ENCODE data around the gene WNT5B. TPM values are rescaled to one million over a fixed set of nuclear protein-coding genes. Genes with fewer than 3 reads are reported as not detected.

WNT5B gene
- total RNA-seq, 1 donor from 2014 or later = 88.7 TPM

- Mint-ChIP-seq H3K4me3 (ENCODE audit: unreplicated experiment) (no peak overlapping the region), H3K9me3 (ENCODE audit: unreplicated experiment) (no peaks in the 10 kb centered on the region), H3K4me1 (ENCODE audit: unreplicated experiment) (peaks cover 4% of the 10 kb centered on the region), H3K36me3 (ENCODE audit: unreplicated experiment) (peaks cover 23% of the 10 kb centered on the region), H3K27ac (ENCODE audit: unreplicated experiment) (no peak overlapping the region), H3K27me3 (ENCODE audit: unreplicated experiment) (no peaks in the 10 kb centered on the region)
- DNase-seq (ENCODE audit: extremely low spot score, unreplicated experiment) = no peak
- TF ChIP-seq CTCF (IDR thresholded peaks at IDR 0.05) = no peak
Measured at GRCh38 chr12:1639538-1639937, 10.5 kb downstream of the WNT5B start.

GRCh38 chr12:1640328-1641234, 11.6 kb downstream of the WNT5B start:
- TF ChIP-seq CTCF (IDR thresholded peaks at IDR 0.05) = no peak
- Mint-ChIP-seq H3K4me3 (ENCODE audit: unreplicated experiment) (no peak overlapping the region), H3K36me3 (ENCODE audit: unreplicated experiment) (peaks cover 20% of the 10 kb centered on the region), H3K27ac (ENCODE audit: unreplicated experiment) (no peak overlapping the region), H3K9me3 (ENCODE audit: unreplicated experiment) (no peaks in the 10 kb centered on the region), H3K4me1 (ENCODE audit: unreplicated experiment) (peaks cover 8% of the 10 kb centered on the region), H3K27me3 (ENCODE audit: unreplicated experiment) (no peaks in the 10 kb centered on the region)
- DNase-seq (ENCODE audit: extremely low spot score, unreplicated experiment) = no peak

- Mint-ChIP-seq H3K27me3 (ENCODE audit: unreplicated experiment) (no peaks in the 10 kb centered on the region), H3K9me3 (ENCODE audit: unreplicated experiment) (no peaks in the 10 kb centered on the region), H3K36me3 (ENCODE audit: unreplicated experiment) (peaks cover 25% of the 10 kb centered on the region), H3K4me3 (ENCODE audit: unreplicated experiment) (no peak overlapping the region), H3K4me1 (ENCODE audit: unreplicated experiment) (peaks cover 8% of the 10 kb centered on the region), H3K27ac (ENCODE audit: unreplicated experiment) (peak overlapping the region; percentile 28)
- no peak for DNase-seq (ENCODE audit: extremely low spot score, unreplicated experiment)
- no peak for TF ChIP-seq CTCF (IDR thresholded peaks at IDR 0.05)
Measured at GRCh38 chr12:1642513-1642912, 13.5 kb downstream of the WNT5B start.

- H3K27ac Mint-ChIP-seq (ENCODE audit: unreplicated experiment) = peak overlapping the region; percentile 28
- H3K27me3 Mint-ChIP-seq (ENCODE audit: unreplicated experiment) = no peaks in the 10 kb centered on the region
- no peak overlapping the region for H3K4me3 Mint-ChIP-seq (ENCODE audit: unreplicated experiment)
- peaks cover 8% of the 10 kb centered on the region for H3K4me1 Mint-ChIP-seq (ENCODE audit: unreplicated experiment)
- TF ChIP-seq CTCF (IDR thresholded peaks at IDR 0.05) = no peak
- H3K36me3 Mint-ChIP-seq (ENCODE audit: unreplicated experiment) = peaks cover 28% of the 10 kb centered on the region
- no peak for DNase-seq (ENCODE audit: extremely low spot score, unreplicated experiment)
- no peaks in the 10 kb centered on the region for H3K9me3 Mint-ChIP-seq (ENCODE audit: unreplicated experiment)
Measured at GRCh38 chr12:1643043-1643442, 14.0 kb downstream of the WNT5B start.

- DNase-seq (ENCODE audit: extremely low spot score, unreplicated experiment) = no peak
- peaks cover 28% of the 10 kb centered on the region for H3K36me3 Mint-ChIP-seq (ENCODE audit: unreplicated experiment)
- no peak for TF ChIP-seq CTCF (IDR thresholded peaks at IDR 0.05)
- no peaks in the 10 kb centered on the region for H3K9me3 Mint-ChIP-seq (ENCODE audit: unreplicated experiment)
- H3K4me3 Mint-ChIP-seq (ENCODE audit: unreplicated experiment) = no peak overlapping the region
- H3K27ac Mint-ChIP-seq (ENCODE audit: unreplicated experiment) = no peak overlapping the region
- no peaks in the 10 kb centered on the region for H3K27me3 Mint-ChIP-seq (ENCODE audit: unreplicated experiment)
- H3K4me1 Mint-ChIP-seq (ENCODE audit: unreplicated experiment) = peaks cover 11% of the 10 kb centered on the region
Measured at GRCh38 chr12:1643905-1644533, 15.0 kb downstream of the WNT5B start.

All from osteocyte (in vitro differentiated cells).